GM21825 (cell line): ENCODE data around the gene PEA15.
A peak's percentile ranks its signal among the peaks of the same experiment; 100 is the strongest.

Source experiments
- ATAC-seq: cut with Tn5 transposase; IDR thresholded peaks from one replicate; pipeline ENCODE4 v1.9.1; 2021; ENCODE audit warnings: mild to moderate bottlenecking, moderate library complexity; ENCODE audit not compliant: unreplicated experiment

PEA15 gene

DNA sequence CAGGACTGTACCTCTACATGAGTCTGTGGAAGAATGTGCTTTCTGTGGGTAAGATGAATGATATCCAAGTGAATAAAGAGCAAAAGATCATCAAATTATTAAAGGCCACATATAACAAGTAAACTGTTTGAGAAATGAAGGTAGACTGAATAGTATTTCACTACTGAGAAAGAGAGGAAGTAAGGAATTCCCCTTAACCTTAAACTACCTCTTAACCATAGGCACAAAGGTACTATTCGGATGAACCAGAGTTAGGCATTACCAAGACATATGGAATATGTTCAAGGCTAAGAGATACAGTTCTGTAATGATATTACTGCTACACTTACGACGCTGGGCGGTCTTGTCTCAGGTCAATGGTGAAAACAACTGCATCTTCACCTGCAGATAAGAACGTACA is 31.6 kb downstream of the PEA15 start:
- no peak for ATAC-seq

- no peak for ATAC-seq
Observed at GRCh38 chr1:160237558-160237957, 32.4 kb downstream of the PEA15 start.

- ATAC-seq: no peak
Observed at GRCh38 chr1:160238408-160238807, 33.2 kb downstream of the PEA15 start.

GRCh38 chr1:160239582-160240299 is 34.6 kb downstream of the PEA15 start:
- no peak for ATAC-seq

- ATAC-seq: no peak
Observed at GRCh38 chr1:160243767-160244166, 38.6 kb downstream of the PEA15 start.

- ATAC-seq: no peak
Observed at GRCh38 chr1:160244209-160244608, 39.0 kb downstream of the PEA15 start.

DNA sequence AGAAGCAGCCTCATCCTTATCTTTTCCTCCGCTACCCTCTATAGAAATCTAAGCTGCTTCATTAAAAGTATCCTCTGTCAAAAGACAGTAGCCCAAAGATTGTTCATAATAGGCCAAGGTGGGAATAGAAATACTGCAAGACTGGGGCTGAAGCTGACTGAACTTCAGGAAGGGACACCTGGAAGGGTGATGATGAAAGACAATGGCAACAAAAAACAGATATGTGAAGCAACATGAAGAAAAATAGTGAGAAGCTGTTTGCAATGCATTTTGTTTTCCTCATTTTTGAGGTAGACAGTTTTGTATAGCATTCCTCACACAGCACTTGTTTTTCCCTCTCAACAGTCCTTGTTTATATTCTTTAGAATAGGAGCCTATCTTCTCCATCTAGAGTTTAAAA is 40.2 kb downstream of the PEA15 start:
- ATAC-seq: no peak

DNA sequence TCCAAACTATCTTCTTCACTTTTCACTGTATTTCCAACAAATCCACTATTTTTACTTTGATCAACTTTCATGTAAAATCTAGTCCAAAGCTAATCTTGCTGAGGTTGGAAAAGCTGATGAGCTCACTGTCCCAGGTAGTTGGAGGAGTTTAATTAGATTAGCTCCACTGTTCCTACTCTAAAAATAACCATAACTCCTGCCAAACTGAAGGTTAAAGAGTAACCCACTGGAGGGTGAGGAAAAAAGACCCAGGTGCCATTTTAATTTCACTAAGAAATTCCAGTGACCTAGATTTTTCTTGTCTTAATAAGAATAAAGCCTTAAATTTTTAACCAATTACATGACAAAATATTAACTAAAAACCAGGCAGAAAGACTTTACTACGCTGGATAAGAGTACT is 41.9 kb downstream of the PEA15 start:
- ATAC-seq: no peak

GRCh38 chr1:160251011-160251410 is 45.8 kb downstream of the PEA15 start:
- no peak for ATAC-seq

- ATAC-seq: peak; percentile 72
Observed at GRCh38 chr1:160251687-160252526, 46.7 kb downstream of the PEA15 start.

- no peak for ATAC-seq
Observed at GRCh38 chr1:160255781-160256300, 50.7 kb downstream of the PEA15 start.

DNA sequence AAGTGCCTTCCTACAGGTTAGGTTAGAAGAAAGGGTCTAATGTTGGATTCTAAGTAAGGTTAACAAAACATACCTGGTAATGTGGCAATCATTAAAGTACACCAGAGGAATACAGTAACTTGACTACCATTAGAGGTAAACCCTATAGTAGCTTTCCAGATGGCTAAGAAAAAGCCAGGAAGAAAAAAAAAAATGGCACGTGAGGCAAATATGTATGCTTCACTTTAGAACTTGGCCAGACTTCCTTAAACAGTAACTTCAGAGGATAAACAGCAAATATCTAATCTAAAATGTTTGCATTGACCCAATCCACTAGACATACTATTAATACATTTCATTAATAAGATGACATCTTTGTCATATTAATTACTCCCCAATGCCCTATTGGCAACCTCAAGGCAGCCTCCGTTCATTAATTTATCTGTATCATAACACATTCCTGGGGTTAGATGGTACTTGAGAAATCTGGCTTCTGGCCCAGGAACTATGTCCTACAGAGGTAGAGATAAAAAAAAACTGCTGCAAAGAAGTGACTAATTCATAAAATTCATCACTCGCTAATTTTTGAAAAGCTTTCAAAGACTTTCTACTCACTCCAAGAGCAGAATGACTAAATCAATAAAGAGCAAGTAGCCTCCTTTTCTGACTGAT is 51.3 kb downstream of the PEA15 start:
- no peak for ATAC-seq

- no peak for ATAC-seq
Observed at GRCh38 chr1:160257411-160258015, 52.3 kb downstream of the PEA15 start.

DNA sequence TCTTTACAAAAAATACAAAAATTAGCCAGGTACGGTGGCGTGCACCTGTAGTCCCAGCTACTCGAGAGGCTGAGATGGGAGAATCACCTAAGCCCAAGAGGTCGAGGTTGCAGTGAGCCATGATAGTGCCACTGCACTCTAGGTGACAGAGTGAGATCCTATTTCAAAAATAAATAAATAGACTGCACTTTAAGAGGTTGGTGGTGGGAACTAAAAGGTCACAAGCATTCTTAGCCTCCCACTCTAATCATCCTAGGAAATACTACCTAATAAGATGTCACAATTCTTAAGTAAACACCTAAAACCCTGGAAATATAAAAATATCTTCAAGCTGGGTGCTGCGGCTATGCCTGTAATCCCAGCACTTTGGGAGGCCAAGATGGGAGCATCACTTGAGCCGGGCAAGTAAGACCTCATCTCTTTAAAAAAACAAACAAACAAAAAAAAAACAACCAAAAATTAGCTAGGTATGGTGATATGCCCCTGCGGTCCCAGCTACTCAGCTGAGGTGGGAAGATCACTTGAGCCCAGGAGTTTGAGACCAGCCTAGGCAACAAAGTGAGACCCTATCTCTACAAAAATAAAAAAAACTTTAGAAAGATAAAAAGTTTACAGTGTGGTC is 53.1 kb downstream of the PEA15 start:
- ATAC-seq: no peak

DNA sequence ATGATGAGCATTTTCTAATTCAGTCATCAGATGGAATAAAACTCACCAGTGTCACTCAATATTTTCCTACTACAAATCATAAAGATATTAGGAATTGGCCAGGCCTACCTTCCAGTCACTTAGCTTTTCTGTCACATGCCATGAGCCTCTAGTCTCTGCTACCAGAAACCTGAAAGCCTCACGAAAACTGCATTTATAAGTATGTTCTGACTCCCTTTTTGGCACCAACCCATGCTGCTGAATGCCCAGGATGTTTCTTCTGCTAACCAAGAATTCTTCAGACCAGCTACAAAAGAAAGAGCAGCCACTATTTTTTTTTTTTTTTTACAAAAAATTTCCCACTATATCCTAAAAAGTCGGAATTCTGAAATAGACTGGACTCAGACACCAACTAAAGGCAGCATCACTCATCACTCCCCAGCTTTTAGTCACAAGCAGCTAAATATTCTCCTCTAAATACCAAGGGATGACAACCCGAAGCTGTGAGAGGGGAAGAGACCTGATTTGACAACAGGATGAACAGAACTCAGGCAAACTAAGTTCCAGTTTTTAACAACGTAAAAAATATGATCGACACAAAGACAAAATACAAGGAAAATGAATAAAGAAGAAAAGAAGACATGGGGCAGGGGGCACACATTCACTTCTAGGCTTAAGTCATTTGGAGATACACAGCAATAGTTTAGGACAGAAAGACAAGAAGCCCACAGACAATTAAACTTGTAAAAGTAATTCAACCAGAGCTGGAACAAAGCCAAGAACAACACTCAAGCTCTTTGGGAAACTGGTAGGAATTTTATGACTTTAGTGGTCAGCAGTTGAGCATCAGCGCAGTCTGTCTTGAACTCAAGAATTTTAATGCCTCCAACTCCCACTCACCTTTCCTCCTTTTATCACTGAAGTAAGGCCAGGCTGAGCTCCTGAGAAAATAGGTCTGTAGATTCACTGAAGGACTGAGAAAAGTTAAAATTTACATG is 55.5 kb downstream of the PEA15 start:
- no peak for ATAC-seq

GRCh38 chr1:160261556-160261892 is 56.3 kb downstream of the PEA15 start:
- peak; percentile 35 for ATAC-seq

- peak; percentile 75 for ATAC-seq
Observed at GRCh38 chr1:160261893-160262794, 57.0 kb downstream of the PEA15 start, which contains the start of gene DCAF8. Gene DCAF8 (minus strand): TSS chr1:160262549. CDS start chr1:160244008, 18,541 bp downstream.

- ATAC-seq: no peak
Observed at GRCh38 chr1:160264795-160265307, 59.7 kb downstream of the PEA15 start.
